Esophagus squamous epithelium (tissue), 4 donors: Measurements from ENCODE around the gene TSPAN11.

Experiments used
- CTCF ChIP-seq, 6 experiments: fragments of 450-650 bp in 4 of 6; fragments of 200-600 bp in 2 of 6; sonication (generic) in 2 of 6; IDR thresholded peaks; one replicate each; pipeline ENCODE4 v1.5.1; 2016 to 2019; ENCODE audit warnings: antibody characterized with exemption in 6 of 6, mild to moderate bottlenecking in 4 of 6, moderate library complexity in 4 of 6
- POLR2A ChIP-seq, 4 donors: fragments of 450-650 bp; IDR thresholded peaks; one replicate each; pipeline ENCODE4 v1.6.1; 2017; ENCODE audit warnings: antibody characterized with exemption in 4 of 4, mild to moderate bottlenecking in 4 of 4, moderate library complexity in 3 of 4

DNA sequence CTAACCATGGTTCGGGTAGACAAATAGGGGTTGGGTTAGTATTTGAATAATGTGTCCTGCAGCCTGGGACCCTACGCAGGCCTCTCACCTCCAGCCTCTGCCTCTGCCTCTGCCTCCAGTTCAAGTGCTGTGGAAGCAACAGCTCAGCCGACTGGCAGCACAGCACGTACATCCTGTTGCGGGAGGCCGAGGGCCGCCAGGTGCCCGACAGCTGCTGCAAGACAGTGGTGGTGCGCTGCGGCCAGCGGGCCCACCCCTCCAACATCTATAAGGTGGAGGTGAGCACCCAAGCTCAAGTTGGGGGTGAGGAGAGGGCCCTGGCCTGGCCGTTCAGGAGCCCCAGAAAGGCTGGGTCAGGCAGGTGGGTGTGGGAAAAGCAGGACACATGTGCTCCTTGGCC, 55.9 kb downstream of the TSPAN11 start:
- TF ChIP-seq CTCF (IDR thresholded peaks at IDR 0.05) (no peak), POLR2A (IDR thresholded peaks at IDR 0.05) (no peak)
